Measurements from ENCODE around the gene UHMK1. TPM values are rescaled to one million over a fixed set of nuclear protein-coding genes. Genes with fewer than 3 reads are reported as not detected.
"Not testable (repeated sequence)": the region's sequence is repeated elsewhere in the genome, so short reads cannot be mapped to it uniquely, and the experiment has no call there.

Gene UHMK1
- total RNA-seq, 1 donor from 2014 or later, result 21.5 TPM

DNA sequence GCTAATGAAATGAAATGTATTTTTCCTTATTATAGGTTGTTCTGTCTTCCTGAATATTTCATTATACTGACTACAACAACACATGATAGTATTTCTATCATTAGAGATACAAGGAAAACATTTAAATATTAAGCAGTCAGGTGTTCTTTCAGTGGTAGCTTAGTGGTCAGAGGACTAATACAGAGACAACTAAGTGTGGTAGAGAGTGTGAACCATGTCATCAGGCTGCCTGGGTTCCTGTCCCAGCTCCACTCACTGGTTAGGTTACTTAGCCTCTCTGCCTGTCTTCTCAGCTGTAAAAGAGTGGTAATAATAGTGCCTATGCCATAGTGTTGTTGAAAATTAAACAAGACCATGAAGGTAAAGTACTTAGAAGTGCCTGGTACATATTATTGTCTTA is 67.8 kb downstream of the UHMK1 start:
- no peak overlapping the region for H3K27ac Mint-ChIP-seq
- TF ChIP-seq, protein P1, sequence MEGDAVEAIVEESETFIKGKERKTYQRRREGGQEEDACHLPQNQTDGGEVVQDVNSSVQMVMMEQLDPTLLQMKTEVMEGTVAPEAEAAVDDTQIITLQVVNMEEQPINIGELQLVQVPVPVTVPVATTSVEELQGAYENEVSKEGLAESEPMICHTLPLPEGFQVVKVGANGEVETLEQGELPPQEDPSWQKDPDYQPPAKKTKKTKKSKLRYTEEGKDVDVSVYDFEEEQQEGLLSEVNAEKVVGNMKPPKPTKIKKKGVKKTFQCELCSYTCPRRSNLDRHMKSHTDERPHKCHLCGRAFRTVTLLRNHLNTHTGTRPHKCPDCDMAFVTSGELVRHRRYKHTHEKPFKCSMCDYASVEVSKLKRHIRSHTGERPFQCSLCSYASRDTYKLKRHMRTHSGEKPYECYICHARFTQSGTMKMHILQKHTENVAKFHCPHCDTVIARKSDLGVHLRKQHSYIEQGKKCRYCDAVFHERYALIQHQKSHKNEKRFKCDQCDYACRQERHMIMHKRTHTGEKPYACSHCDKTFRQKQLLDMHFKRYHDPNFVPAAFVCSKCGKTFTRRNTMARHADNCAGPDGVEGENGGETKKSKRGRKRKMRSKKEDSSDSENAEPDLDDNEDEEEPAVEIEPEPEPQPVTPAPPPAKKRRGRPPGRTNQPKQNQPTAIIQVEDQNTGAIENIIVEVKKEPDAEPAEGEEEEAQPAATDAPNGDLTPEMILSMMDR (IDR thresholded peaks at IDR 0.05; ENCODE audit: unreplicated experiment), result no peak
- no peak overlapping the region for H3K4me3 Mint-ChIP-seq (ENCODE audit: low read depth)
- H3K4me1 Mint-ChIP-seq (ENCODE audit: low read depth), result peaks cover 21% of the 10 kb centered on the region
- no peaks in the 10 kb centered on the region for H3K9me3 Mint-ChIP-seq (ENCODE audit: low read depth)
- peaks cover 6% of the 10 kb centered on the region for H3K36me3 Mint-ChIP-seq (ENCODE audit: insufficient read depth)
- H3K27me3 Mint-ChIP-seq, result no peaks in the 10 kb centered on the region
- DNase-seq (ENCODE audit: low spot score, unreplicated experiment), result no peak

DNA sequence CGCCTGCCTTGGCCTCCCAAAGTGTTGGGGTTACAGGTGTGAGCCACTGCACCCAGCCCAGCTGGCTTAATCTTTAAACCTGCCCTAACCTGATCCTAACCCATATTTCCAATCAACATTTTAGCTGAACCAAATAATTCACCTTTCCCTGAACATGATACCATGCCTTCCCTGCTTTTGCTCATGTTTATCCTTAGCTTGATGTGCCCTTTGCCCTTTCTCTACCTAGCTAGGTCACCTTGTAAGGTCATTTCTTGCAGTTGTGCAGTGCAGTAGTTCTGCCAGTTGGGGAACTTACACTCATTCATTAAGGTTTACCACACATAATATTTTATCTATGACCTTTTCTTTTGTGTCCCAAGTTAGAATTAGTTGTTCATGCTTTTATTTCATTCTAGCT is 69.3 kb downstream of the UHMK1 start:
- Mint-ChIP-seq H3K4me1 (ENCODE audit: low read depth) (peaks cover 24% of the 10 kb centered on the region), H3K9me3 (ENCODE audit: low read depth) (no peaks in the 10 kb centered on the region), H3K27ac (no peak overlapping the region), H3K4me3 (ENCODE audit: low read depth) (no peak overlapping the region), H3K27me3 (no peaks in the 10 kb centered on the region), H3K36me3 (ENCODE audit: insufficient read depth) (peaks cover 6% of the 10 kb centered on the region)
- DNase-seq (ENCODE audit: low spot score, unreplicated experiment), result no peak
- TF ChIP-seq, protein P1 (IDR thresholded peaks at IDR 0.05; ENCODE audit: unreplicated experiment), result no peak

DNA sequence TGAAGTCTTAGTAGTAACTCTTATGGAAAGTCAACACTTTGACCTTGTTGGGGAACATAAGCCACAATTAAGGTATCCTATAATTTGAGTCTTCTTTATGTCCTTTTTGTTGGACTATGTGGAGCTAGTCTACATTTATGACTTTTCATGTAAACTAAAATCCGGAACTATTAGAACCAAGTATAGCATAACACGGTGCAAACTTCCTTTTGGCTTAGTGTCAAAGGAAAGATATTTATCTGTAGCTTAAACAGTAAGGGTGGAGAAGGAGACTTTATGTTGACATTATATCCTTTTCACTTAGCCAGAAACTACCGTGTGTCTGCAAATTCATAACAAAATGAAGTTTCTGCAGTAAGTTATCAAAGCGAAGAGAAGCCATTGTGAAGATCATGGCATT is 71.2 kb downstream of the UHMK1 start:
- no peak for DNase-seq (ENCODE audit: low spot score, unreplicated experiment)
- H3K4me1 Mint-ChIP-seq (ENCODE audit: low read depth), result peaks cover 19% of the 10 kb centered on the region
- no peak overlapping the region for H3K4me3 Mint-ChIP-seq (ENCODE audit: low read depth)
- H3K27me3 Mint-ChIP-seq, result no peaks in the 10 kb centered on the region
- peaks cover 6% of the 10 kb centered on the region for H3K36me3 Mint-ChIP-seq (ENCODE audit: insufficient read depth)
- H3K27ac Mint-ChIP-seq, result no peak overlapping the region
- TF ChIP-seq, protein P1 (IDR thresholded peaks at IDR 0.05; ENCODE audit: unreplicated experiment), result no peak
- no peaks in the 10 kb centered on the region for H3K9me3 Mint-ChIP-seq (ENCODE audit: low read depth)

DNA sequence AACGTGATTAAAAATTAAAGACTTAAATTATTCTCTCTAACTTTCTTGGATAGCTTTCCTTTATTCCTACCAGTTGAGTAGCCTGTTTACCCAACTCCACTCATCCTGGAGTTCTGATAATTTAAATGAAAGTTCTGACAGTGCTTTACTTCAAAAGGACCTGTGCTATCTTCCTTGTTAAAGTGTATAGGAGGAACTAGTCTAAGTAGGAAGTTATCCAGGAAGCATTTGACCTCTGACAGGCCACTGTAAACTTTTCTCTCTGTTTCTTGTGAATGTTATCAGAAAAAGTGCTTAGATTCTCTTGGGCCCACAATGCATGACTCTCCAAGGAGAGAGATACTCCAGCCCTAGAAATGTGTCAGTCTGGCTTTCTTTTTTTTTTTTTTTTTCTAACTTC is 73.1 kb downstream of the UHMK1 start:
- Mint-ChIP-seq H3K27ac (no peak overlapping the region), H3K4me1 (ENCODE audit: low read depth) (peaks cover 17% of the 10 kb centered on the region), H3K36me3 (ENCODE audit: insufficient read depth) (peaks cover 6% of the 10 kb centered on the region), H3K4me3 (ENCODE audit: low read depth) (no peak overlapping the region), H3K9me3 (ENCODE audit: low read depth) (no peaks in the 10 kb centered on the region), H3K27me3 (no peaks in the 10 kb centered on the region)
- DNase-seq (ENCODE audit: low spot score, unreplicated experiment), result no peak
- TF ChIP-seq, protein P1 (IDR thresholded peaks at IDR 0.05; ENCODE audit: unreplicated experiment), result no peak

DNA sequence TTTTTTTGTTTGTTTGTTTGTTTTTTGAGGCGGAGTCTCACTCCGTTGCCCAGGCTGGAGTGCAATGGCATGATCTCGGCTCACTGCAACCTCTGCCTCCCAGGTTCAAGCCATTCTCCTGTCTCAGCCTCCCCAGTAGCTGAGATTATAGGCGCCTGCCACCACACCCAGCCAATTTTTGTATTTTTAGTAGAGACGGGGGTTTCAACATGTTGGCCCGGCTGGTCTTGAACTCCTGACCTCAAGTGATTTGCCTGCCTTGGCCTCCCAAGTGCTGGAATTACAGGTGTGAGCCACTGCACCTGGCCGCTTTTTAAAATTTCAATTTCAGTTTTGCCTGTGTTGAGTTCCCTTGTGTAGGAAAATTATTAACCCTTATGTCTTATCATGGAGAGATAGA is 73.5 kb downstream of the UHMK1 start:
- not testable (repeated sequence) for H3K27me3 Mint-ChIP-seq; H3K36me3 Mint-ChIP-seq (ENCODE audit: insufficient read depth); DNase-seq (ENCODE audit: low spot score, unreplicated experiment); H3K9me3 Mint-ChIP-seq (ENCODE audit: low read depth); H3K4me3 Mint-ChIP-seq (ENCODE audit: low read depth); H3K27ac Mint-ChIP-seq
- peaks cover 17% of the 10 kb centered on the region for H3K4me1 Mint-ChIP-seq (ENCODE audit: low read depth)

DNA sequence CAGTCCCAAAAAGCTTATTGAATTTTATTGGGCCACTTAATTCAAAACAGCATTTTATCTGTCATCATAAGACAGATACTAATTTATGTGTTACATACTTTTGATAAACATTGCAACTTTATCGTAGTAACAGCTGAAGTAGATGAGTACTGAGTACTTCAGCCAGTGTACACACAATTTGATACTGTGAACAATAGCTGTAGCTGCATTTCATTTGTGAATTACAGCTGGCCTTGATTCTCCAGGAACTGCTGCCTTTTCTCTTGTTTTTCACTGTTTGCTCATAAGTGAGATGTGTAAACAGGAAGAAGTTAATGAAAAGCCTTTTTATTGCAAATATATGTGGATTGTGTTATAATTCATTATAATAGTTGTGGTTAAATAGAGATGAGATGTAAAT is 74.1 kb downstream of the UHMK1 start:
- Mint-ChIP-seq H3K36me3 (ENCODE audit: insufficient read depth) (peaks cover 6% of the 10 kb centered on the region), H3K4me3 (ENCODE audit: low read depth) (no peak overlapping the region), H3K9me3 (ENCODE audit: low read depth) (no peaks in the 10 kb centered on the region), H3K27me3 (no peaks in the 10 kb centered on the region), H3K4me1 (ENCODE audit: low read depth) (peaks cover 17% of the 10 kb centered on the region), H3K27ac (no peak overlapping the region)
- no peak for DNase-seq (ENCODE audit: low spot score, unreplicated experiment)
- TF ChIP-seq, protein P1 (IDR thresholded peaks at IDR 0.05; ENCODE audit: unreplicated experiment), result no peak

Measured in progenitor cell of endocrine pancreas (in vitro differentiated cells).